SW480 (cell line): ENCODE data around the gene LGALS4.
"Not testable (repeated sequence)": the region's sequence is repeated elsewhere in the genome, so short reads cannot be mapped to it uniquely, and the experiment has no call there.

Source experiments
- DNase-seq: peaks from one replicate; pipeline ENCODE4 v3.0.0-alpha.2; 2016; ENCODE audit warnings: low spot score

Gene LGALS4

DNA sequence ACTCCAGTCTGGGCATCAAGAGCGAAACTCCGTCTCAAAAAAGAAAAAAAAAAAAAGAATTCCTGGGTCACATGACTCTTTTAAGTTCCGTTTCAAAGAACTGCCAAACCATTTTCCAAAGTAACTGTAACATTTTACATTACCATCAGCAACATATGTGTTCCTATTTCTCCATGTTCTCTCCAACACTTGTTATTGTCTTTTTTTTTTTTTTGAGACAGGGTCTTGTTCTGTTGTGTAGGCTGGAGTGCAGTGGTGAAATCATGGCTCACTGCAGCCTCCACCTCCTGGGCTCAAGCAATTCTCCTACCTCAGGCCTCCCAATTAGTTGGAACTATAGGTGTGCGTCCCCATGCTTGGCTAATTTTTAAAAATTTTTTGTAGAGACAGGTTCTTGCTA is 17.2 kb downstream of the LGALS4 start:
- DNase-seq: no peak

GRCh38 chr19:38793671-38794070 is 19.1 kb downstream of the LGALS4 start:
- DNase-seq: no peak

GRCh38 chr19:38793177-38793576 is 19.6 kb downstream of the LGALS4 start:
- no peak for DNase-seq

GRCh38 chr19:38792250-38793111 is 20.3 kb downstream of the LGALS4 start:
- DNase-seq: no peak

- not testable (repeated sequence) for DNase-seq
These were observed 21.2 kb downstream of the LGALS4 start for GRCh38 chr19:38791451-38792064.

DNA sequence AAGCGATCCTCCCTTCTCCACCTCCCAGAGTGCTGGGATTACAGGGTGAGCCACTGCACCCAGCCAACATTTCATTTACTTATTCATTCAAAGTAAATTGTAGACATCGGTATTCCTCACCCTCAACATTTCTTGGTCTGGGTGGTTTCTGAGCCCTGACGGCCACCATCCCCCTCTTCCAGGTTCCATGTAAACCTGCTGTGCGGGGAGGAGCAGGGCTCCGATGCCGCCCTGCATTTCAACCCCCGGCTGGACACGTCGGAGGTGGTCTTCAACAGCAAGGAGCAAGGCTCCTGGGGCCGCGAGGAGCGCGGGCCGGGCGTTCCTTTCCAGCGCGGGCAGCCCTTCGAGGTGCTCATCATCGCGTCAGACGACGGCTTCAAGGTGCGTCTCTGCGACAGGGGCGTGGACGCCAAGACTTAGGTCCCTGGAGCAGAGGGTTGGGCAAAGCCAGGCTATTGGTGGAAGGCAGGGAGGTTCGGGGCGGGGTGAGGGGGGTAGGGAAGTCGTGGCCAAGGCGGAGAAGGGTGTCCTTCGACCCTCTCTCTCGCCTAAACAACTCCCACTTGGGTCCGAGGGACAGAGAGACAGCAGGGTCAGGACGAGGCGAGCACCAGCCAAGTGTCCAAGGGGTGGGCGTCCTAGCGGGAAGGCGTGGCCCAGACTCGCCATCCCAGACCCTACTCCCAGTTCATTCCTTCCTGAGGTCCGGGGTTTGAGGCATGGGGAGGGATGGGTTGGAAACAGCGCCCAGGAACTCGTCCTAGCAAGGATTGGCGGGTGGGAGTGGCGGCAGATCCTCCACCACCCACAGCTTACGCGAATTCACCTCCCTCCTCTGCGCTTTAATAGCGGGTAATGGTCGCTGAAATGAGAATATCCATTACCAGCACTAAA is 22.0 kb downstream of the LGALS4 start:
- DNase-seq: not testable (repeated sequence)

GRCh38 chr19:38788478-38789243 is 24.1 kb downstream of the LGALS4 start, which contains the start of gene LGALS7B:
TSS of gene LGALS7B (plus strand) at chr19:38789200. CDS start at chr19:38789227, 27 bp downstream.
- DNase-seq: no peak

DNA sequence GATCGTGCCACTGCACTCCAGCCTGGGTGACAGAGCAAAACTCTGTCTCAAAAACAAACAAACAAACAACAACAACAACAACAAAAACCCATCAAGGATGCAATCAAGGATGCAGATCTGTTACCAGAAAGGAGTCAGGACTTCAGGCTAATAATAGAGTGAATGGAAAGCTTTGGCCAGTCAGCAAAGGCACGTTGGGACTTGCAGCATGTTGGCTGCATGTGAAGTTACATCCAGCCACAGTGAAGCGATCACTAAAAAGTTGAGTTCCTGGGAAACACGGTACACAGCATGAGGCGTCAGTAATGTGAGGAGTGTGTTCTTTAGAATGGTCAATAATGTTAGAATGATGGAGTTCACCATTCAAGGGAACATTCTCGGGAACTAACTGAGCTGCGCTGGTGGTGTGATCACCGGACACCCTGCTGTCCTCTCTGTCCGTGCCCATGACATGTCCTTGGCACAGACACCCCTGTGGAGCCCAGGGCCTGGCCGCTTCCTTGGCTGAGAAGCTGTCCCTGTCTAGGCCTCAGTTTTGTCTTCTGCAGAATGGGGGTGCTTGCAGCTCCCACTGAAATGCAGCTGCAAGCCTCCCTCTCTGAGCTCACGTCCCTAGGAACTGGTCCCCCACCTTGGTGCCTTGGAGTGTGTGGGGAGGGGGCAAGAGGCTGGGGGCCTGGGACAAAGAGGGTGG is 26.0 kb downstream of the LGALS4 start:
- no peak for DNase-seq

DNA sequence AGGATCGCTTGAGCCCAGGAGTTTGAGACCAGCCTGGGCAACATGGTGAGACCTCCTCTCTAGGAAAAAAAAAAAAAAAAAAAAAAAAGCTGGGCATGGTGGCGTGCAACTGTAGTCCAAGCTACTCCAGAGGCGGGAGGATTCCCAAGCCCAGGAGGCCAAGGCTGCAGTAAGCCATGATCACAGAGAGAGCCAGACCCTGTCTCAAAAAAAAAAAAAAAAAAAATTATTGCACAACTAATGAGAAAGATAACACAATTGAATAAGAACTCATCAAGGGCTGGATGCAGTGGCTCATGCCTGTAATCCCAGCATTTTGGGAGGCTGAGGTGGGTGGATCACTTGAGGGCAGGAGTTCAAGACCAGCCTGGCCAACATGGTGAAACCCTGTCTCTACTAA is 26.7 kb downstream of the LGALS4 start:
- not testable (repeated sequence) for DNase-seq

GRCh38 chr19:38785187-38785699 is 27.5 kb downstream of the LGALS4 start:
- DNase-seq: no peak

DNA sequence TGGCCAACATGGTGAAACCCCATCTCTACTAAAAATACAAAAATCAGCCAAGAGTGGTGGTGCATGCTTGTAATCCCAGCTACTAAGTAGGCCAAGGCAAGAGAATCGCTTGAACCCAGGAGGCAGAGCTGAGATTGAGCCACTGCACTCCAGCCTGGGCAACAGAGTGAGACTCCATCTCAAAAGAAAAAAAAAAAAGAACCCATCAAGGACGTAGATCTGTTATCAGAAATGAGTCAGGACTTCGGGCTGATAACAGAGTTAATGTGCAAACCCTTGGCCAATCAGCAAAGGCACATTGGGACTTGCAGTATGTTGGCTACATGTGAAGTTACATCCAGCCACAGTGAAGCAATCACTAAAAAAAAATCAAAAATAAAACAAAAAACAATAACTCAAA is 28.5 kb downstream of the LGALS4 start:
- no peak for DNase-seq

- DNase-seq: not testable (repeated sequence)
These were observed 30.5 kb downstream of the LGALS4 start for GRCh38 chr19:38782212-38782611.

GRCh38 chr19:38781058-38781457 is 31.7 kb downstream of the LGALS4 start:
- DNase-seq: no peak

- DNase-seq: no peak
These were observed 32.3 kb downstream of the LGALS4 start for GRCh38 chr19:38780443-38780842.

- DNase-seq: no peak
These were observed 34.0 kb downstream of the LGALS4 start for GRCh38 chr19:38778733-38779132.

GRCh38 chr19:38774181-38774950 is 38.4 kb downstream of the LGALS4 start:
- DNase-seq: no peak

- no peak for DNase-seq
These were observed 39.1 kb downstream of the LGALS4 start, which contains the start of gene LGALS7 for GRCh38 chr19:38773469-38774177. TSS of gene LGALS7 (minus strand) at chr19:38773517. CDS start at chr19:38773492, 25 bp downstream.

DNA sequence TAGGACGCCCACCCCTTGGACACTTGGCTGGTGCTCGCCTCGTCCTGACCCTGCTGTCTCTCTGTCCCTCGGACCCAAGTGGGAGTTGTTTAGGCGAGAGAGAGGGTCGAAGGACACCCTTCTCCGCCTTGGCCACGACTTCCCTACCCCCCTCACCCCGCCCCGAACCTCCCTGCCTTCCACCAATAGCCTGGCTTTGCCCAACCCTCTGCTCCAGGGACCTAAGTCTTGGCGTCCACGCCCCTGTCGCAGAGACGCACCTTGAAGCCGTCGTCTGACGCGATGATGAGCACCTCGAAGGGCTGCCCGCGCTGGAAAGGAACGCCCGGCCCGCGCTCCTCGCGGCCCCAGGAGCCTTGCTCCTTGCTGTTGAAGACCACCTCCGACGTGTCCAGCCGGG is 41.2 kb downstream of the LGALS4 start:
- not testable (repeated sequence) for DNase-seq

- not testable (repeated sequence) for DNase-seq
These were observed 41.8 kb downstream of the LGALS4 start for GRCh38 chr19:38770949-38771275.
